Neural crest cell (in vitro differentiated cells): Measurements from ENCODE around the gene SAA1. TPM values are rescaled to one million over a fixed set of nuclear protein-coding genes. Genes with fewer than 3 reads are reported as not detected.

Source experiments
- DNase-seq: peaks from one replicate; pipeline ENCODE4 v3.0.0; 2021; ENCODE audit warnings: low read depth, mixed read lengths, low spot score
- H3K27ac Mint-ChIP-seq: one replicate; pipeline ENCODE4 v1.8.0; 2021; ENCODE audit warnings: mild to moderate bottlenecking, mixed read lengths; ENCODE audit not compliant: unreplicated experiment
- H3K27me3 Mint-ChIP-seq: 2 replicates; pipeline ENCODE4 v1.8.0; 2021; ENCODE audit warnings: low read depth, mild to moderate bottlenecking, mixed read lengths
- H3K36me3 Mint-ChIP-seq: 2 replicates; pipeline ENCODE4 v1.8.0; 2021; ENCODE audit warnings: low read depth, mild to moderate bottlenecking, mixed read lengths
- H3K4me1 Mint-ChIP-seq: 2 replicates; pipeline ENCODE4 v1.8.0; 2021; ENCODE audit warnings: mixed read lengths
- H3K4me3 Mint-ChIP-seq: one replicate; pipeline ENCODE4 v1.8.0; 2021; ENCODE audit warnings: mild to moderate bottlenecking, mixed read lengths
- H3K9me3 Mint-ChIP-seq: 2 replicates; pipeline ENCODE4 v1.8.0; 2021; ENCODE audit warnings: mixed read lengths
- total RNA-seq: library from RNA; stranded (reverse); gene quantifications from 2 replicates; pipeline ENCODE4 v1.2.1, GENCODE V29; 2021
- TF ChIP-seq, protein P1 (sequence below): fragments of 200-600 bp; sonication (generic); conservative IDR thresholded peaks from 2 replicates; pipeline ENCODE4 v1.5.0; 2021; ENCODE audit warnings: antibody characterized with exemption, mild to moderate bottlenecking

Gene SAA1
- total RNA-seq, 1 donor from 2014 or later = not detected

- H3K4me1 Mint-ChIP-seq = no peaks in the 10 kb centered on the region
- no peak overlapping the region for H3K27ac Mint-ChIP-seq
- TF ChIP-seq, protein P1, sequence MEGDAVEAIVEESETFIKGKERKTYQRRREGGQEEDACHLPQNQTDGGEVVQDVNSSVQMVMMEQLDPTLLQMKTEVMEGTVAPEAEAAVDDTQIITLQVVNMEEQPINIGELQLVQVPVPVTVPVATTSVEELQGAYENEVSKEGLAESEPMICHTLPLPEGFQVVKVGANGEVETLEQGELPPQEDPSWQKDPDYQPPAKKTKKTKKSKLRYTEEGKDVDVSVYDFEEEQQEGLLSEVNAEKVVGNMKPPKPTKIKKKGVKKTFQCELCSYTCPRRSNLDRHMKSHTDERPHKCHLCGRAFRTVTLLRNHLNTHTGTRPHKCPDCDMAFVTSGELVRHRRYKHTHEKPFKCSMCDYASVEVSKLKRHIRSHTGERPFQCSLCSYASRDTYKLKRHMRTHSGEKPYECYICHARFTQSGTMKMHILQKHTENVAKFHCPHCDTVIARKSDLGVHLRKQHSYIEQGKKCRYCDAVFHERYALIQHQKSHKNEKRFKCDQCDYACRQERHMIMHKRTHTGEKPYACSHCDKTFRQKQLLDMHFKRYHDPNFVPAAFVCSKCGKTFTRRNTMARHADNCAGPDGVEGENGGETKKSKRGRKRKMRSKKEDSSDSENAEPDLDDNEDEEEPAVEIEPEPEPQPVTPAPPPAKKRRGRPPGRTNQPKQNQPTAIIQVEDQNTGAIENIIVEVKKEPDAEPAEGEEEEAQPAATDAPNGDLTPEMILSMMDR = no peak
- H3K36me3 Mint-ChIP-seq = peaks cover 5% of the 10 kb centered on the region
- no peaks in the 10 kb centered on the region for H3K9me3 Mint-ChIP-seq
- H3K4me3 Mint-ChIP-seq = no peak overlapping the region
- DNase-seq = no peak
- no peaks in the 10 kb centered on the region for H3K27me3 Mint-ChIP-seq
Observed at GRCh38 chr11:18288911-18289310, 22.8 kb downstream of the SAA1 start.

- no peaks in the 10 kb centered on the region for H3K27me3 Mint-ChIP-seq
- TF ChIP-seq, protein P1 = no peak
- no peak overlapping the region for H3K4me3 Mint-ChIP-seq
- H3K36me3 Mint-ChIP-seq = peaks cover 12% of the 10 kb centered on the region
- H3K27ac Mint-ChIP-seq = no peak overlapping the region
- DNase-seq = no peak
- no peaks in the 10 kb centered on the region for H3K9me3 Mint-ChIP-seq
- H3K4me1 Mint-ChIP-seq = no peaks in the 10 kb centered on the region
Observed at GRCh38 chr11:18294862-18295261, 28.8 kb downstream of the SAA1 start.

- H3K4me1 Mint-ChIP-seq = no peaks in the 10 kb centered on the region
- H3K27ac Mint-ChIP-seq = no peak overlapping the region
- DNase-seq = no peak
- TF ChIP-seq, protein P1 = no peak
- H3K27me3 Mint-ChIP-seq = no peaks in the 10 kb centered on the region
- no peak overlapping the region for H3K4me3 Mint-ChIP-seq
- H3K36me3 Mint-ChIP-seq = peaks cover 12% of the 10 kb centered on the region
- no peaks in the 10 kb centered on the region for H3K9me3 Mint-ChIP-seq
Observed at GRCh38 chr11:18295316-18295715, 29.3 kb downstream of the SAA1 start.

DNA sequence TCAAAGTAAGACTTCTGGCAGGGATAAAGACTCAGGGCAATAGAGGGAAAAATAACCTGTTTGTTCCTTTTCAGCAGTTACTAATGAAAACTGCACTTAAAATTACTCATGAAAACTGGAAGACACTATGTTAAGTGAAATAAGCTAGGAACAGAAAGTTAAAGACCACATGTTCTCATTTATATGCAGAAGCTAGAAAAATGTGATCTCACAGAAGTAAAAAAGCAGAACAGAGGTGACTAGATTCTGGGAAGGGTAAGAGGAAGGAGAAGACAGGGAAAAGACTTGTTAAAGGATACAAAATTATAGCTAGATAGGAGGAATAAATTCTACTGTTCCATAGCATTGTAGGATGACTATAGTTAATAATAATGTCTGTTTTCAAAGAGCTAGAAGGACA is 33.7 kb downstream of the SAA1 start:
- no peaks in the 10 kb centered on the region for H3K27me3 Mint-ChIP-seq
- DNase-seq = no peak
- no peaks in the 10 kb centered on the region for H3K9me3 Mint-ChIP-seq
- H3K4me3 Mint-ChIP-seq = no peak overlapping the region
- TF ChIP-seq, protein P1 = no peak
- no peaks in the 10 kb centered on the region for H3K4me1 Mint-ChIP-seq
- H3K36me3 Mint-ChIP-seq = peaks cover 10% of the 10 kb centered on the region
- H3K27ac Mint-ChIP-seq = no peak overlapping the region

DNA sequence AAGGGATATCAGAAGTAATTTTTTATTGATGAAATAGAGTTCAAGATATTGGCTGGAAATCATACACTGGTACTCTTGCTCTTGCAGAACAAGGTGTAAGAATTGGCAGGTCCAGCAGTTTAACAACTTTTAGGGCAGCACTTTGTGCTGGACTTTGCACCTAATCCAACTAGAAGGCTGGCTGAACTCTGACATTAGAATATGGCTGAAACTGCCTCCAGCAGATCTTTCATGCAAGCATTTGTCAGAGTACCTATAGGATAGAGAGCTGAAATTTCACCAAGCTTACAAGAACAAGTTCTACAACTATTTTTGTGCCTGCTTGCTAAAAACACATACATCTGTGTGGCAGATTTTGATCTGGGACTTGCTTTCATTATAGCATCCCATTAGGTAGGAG is 38.7 kb downstream of the SAA1 start:
- Mint-ChIP-seq H3K9me3 (no peaks in the 10 kb centered on the region), H3K36me3 (peaks cover 7% of the 10 kb centered on the region), H3K27me3 (no peaks in the 10 kb centered on the region), H3K27ac (no peak overlapping the region), H3K4me3 (no peak overlapping the region), H3K4me1 (no peaks in the 10 kb centered on the region)
- DNase-seq = no peak
- TF ChIP-seq, protein P1 = no peak
